GM10847 (cell line): Measurements from ENCODE around the gene NR4A1.

ENCODE experiments used
- POLR2A ChIP-seq: IDR thresholded peaks from 2 replicates; pipeline ENCODE4 v1.6.1; 2011; ENCODE audit not compliant: insufficient read length; ENCODE audit errors: extremely low read depth

NR4A1 gene

GRCh38 chr12:52069327-52070184 lies 18.3 kb downstream of the NR4A1 start, which contains the start of gene ATG101:
ATG101 (plus strand) TSS chr12:52069978; CDS start chr12:52073651, 3,673 bp downstream.
- peak; percentile 79 for TF ChIP-seq POLR2A

DNA sequence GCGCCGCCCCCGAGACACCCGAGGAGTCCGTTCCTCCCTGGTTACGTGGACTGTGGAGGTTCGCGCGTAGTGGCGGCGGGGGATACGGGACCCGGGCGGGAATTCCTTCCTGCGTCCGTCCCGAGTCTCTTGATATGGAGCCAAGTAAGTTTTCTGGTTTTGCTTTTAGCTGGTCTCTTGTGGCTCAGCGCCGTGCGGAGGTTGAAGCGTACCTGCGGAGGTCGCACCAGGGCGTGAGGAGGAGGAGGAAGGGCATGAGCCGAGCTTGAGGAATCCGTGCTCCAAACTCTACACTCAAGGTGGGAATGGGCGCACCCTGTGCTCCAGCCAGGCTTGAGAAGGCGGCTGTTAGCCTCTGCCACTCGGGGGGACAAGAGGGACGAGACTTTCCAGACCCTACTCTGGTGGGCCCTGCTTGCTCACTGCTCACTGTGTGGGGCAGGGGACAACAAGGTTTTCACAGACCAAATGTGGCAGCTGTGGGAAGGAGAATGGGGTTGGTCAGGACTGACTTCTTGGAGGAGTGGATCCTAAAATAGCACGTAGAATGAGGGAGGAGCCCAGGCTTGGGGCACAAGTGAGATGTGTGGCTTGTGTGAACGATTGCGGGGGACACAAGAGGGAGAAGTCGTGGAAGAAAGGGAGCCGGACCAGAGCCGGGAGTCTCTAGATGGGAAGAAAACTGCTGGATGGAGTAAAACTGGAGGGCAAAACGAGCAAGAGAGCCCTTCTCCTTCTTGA lies 19.1 kb downstream of the NR4A1 start:
- TF ChIP-seq POLR2A = no peak

DNA sequence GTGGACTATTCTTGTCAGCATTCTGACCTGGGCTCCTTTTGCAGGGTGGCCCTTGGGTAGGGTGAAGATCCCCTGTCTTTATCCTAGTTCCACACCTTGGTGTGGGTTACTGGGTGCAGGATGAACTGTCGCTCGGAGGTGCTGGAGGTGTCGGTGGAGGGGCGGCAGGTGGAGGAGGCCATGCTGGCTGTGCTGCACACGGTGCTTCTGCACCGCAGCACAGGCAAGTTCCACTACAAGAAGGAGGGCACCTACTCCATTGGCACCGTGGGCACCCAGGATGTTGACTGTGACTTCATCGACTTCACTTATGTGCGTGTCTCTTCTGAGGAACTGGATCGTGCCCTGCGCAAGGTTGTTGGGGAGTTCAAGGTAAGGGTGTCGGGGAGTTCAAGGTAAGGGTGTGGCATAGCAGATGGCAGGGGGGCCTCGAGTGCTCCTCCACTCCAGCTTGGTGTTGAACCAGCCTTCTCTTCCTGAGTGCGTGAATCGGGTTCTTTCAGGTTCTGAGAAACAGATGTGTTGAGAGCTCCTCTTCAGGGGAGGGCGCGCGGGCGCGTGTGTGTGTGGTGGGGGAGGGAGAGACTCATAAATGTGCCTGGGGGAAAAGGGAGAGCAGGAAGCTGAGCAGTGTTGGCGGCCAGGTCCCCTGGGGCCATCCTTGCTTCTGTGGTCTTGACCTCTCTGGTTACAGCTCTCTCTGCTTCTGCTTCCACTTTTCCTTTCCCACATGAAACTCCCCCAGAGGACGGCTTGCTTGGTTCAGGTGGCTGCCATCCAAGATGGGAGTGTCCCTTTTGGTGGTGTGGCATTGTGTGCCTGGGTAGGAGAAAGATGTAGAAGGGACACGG lies 22.5 kb downstream of the NR4A1 start:
- no peak for TF ChIP-seq POLR2A

GRCh38 chr12:52074971-52075724 lies 23.9 kb downstream of the NR4A1 start:
- no peak for TF ChIP-seq POLR2A

GRCh38 chr12:52076811-52077210 lies 25.6 kb downstream of the NR4A1 start:
- TF ChIP-seq POLR2A = no peak

- no peak for TF ChIP-seq POLR2A
These were observed 27.0 kb downstream of the NR4A1 start for GRCh38 chr12:52078276-52078675.

DNA sequence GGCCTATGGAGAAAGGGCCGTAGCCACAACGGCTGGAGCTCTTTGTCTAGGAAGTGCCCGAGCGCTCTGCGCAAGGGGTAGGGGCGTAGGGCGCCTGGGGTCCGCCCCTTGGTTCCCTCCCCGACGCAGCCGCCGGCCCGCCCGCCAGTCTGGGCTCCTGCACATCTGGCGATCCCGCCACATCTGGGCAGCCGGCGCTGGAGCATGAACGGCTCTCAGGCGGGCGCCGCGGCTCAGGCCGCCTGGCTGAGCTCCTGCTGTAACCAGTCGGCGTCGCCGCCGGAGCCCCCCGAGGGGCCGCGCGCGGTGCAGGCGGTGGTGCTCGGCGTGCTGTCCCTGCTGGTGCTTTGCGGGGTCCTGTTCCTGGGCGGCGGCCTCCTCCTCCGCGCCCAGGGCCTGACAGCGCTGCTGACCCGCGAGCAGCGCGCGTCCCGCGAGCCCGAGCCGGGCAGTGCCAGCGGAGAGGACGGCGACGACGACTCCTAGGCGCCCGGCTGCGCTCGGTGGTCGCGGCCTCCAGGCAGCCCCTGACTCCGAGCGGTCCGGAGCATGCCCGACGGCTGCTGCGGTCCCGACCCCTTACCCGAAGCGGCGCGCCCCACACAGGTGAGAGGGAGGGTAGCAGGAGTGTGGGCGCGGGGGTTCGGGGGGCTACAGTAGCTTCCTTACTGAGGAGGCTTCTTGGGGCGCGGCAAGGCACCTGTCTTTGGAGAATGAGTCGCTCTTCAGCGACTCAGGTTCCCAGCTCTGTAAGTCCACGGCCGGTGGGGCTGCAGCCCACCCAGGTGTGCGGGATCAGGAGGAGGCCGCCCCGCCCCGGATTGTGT lies 28.5 kb downstream of the NR4A1 start, which contains the start of gene SMIM41:
Gene SMIM41, plus strand, starts transcription at position 129 of the 827 bp plus-strand sequence. Its CDS starts 76 bp downstream, at position 205.
- TF ChIP-seq POLR2A = no peak

- TF ChIP-seq POLR2A = no peak
These were observed 29.4 kb downstream of the NR4A1 start for GRCh38 chr12:52080403-52081251.

DNA sequence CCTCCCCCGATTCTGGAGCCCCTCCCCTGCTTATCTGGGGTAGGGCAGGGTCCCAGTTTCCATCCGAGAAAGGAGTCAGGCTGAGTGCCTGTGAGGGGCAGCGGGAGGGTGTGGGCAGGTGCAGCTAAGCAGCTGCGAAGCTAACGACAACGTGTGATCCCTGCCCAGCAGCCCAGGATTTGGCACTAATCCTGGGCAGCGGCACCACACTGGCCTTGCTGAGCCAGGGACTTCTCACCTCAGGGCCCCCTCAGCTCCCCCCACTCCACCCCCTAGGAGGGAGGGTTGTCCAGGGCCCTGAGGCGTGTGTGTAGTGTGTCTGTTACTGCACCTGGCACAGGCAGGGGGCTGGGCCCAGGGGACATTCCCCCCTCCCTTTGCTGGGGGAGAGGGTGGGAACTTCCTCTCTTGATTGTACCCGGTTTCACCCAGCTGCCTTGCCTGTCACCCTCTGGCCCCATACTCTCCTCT lies 30.1 kb downstream of the NR4A1 start:
- no peak for TF ChIP-seq POLR2A

- TF ChIP-seq POLR2A = no peak
These were observed 30.9 kb downstream of the NR4A1 start for GRCh38 chr12:52082026-52082668.

DNA sequence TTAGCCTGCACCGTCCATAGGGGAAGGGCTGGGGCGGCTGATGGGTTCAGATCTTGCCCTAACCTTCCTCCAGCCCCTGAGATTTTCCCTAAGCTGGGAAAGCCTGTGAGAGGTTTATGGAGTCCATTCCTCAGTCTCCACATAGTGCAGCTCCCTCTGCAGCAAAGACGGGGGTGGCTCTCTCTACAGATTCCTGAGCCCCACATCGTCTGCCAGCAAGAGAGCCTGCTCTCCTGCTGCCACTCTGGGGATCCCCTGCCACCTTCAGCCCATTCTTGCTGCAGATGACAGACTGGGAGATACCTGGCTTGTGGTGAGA lies 31.4 kb downstream of the NR4A1 start:
- TF ChIP-seq POLR2A = no peak

DNA sequence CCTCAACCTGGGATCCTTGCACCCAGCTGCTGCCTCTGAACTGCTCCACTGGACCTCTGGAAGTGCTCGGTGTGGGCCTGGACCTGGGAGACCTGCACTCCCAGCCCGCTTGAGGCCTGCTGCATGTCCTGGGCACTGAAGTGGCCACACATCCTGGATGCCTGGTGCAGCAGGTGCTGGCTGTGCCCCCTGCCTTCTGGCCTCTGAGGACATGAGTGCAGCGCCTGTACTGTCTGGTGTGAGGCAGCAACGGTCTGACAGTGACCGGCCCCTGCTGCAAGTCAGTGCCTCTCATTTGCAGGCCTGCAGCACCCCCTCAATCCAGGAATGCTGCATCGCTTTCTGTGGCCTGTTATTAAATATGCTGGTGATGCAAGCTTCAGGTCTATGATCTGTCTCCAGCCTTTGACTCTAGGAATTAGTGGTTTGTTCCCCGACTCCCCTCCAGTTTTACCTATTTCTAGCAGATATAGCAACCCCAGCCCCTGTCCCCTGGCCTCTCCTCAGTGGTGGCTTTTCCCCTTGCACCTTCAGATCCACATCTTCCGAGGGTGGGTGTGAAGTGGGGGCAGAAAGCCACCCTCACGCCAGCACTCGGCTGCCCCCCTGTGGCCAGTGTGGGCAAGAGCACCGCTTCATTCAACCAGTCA lies 31.9 kb downstream of the NR4A1 start:
- TF ChIP-seq POLR2A = no peak
